Mesodermal cell (in vitro differentiated cells): ENCODE results near the gene LRRC19. TPM values are rescaled to one million over a fixed set of nuclear protein-coding genes. Genes with fewer than 3 reads are reported as not detected.

ENCODE experiments used
- H3K27ac ChIP-seq: 2 replicates; pipeline ENCODE4 v1.7.0; 2013; ENCODE audit warnings: mild to moderate bottlenecking, low read depth, low read length, moderate library complexity; ENCODE audit not compliant: severe bottlenecking
- H3K36me3 ChIP-seq: 2 replicates; pipeline ENCODE4 v1.7.1; 2013; ENCODE audit warnings: mild to moderate bottlenecking, low read length, moderate library complexity; ENCODE audit not compliant: control insufficient read depth, insufficient read depth
- H3K4me1 ChIP-seq: one replicate; pipeline ENCODE4 v1.7.1; 2013; ENCODE audit warnings: mild to moderate bottlenecking, low read length; ENCODE audit not compliant: insufficient read depth, control insufficient read depth, poor library complexity, severe bottlenecking
- H3K4me3 ChIP-seq: 2 replicates; pipeline ENCODE4 v1.7.0; 2013; ENCODE audit warnings: low read length, control low read depth, mild to moderate bottlenecking; ENCODE audit not compliant: insufficient read depth, poor library complexity, severe bottlenecking; ENCODE audit errors: extremely low read depth
- H3K9me3 ChIP-seq: 2 replicates; pipeline ENCODE4 v1.7.1; 2013; ENCODE audit warnings: mild to moderate bottlenecking, low read length, moderate library complexity; ENCODE audit not compliant: control insufficient read depth
- WGBS, 2 experiments: methylation state at CpG; one replicate each; pipeline ENCODE4 v1.1.5; 2013; ENCODE audit warnings: missing lambda C conversion rate in 2 of 2; ENCODE audit not compliant: insufficient coverage in 2 of 2; 5-methylcytosine and 5-hydroxymethylcytosine counted together
- polyA plus RNA-seq, 2 experiments: library from polyadenylated mRNA; stranded (reverse); fragments of 50-300 nt; gene quantifications; one replicate each; pipeline ENCODE4 v1.2.3, GENCODE V29; 2013

LRRC19 gene
- not detected for polyA plus RNA-seq (2013, experiment 1 of 2)
- polyA plus RNA-seq (2013, experiment 2 of 2): not detected

GRCh38 chr9:27005491-27005890, at the start of gene LRRC19:
Gene LRRC19 (minus strand): TSS chr9:27005672. CDS start chr9:26999694, 5,978 bp downstream.
- no peak within 1 kb of the TSS for H3K4me3 ChIP-seq
- H3K36me3 ChIP-seq: no peaks in the 10 kb centered on the region
- no peaks in the 10 kb centered on the region for H3K9me3 ChIP-seq
- H3K27ac ChIP-seq: no peak within 1 kb of the TSS
- WGBS, 2 experiments: 100% methylated on average over 1 of the region's 3 CpGs
- H3K4me1 ChIP-seq: no peaks in the 10 kb centered on the region

- Histone ChIP-seq H3K9me3 (no peaks in the 10 kb centered on the region), H3K27ac (no peak overlapping the region), H3K4me1 (peaks cover 8% of the 10 kb centered on the region), H3K36me3 (peaks cover 4% of the 10 kb centered on the region), H3K4me3 (no peak overlapping the region)
Observed at GRCh38 chr9:27054841-27055240, 49.4 kb upstream of the LRRC19 start.

GRCh38 chr9:27054125-27054524, 48.7 kb upstream of the LRRC19 start:
- Histone ChIP-seq H3K9me3 (no peaks in the 10 kb centered on the region), H3K4me3 (no peak overlapping the region), H3K36me3 (peaks cover 4% of the 10 kb centered on the region), H3K4me1 (peaks cover 8% of the 10 kb centered on the region), H3K27ac (no peak overlapping the region)
- 100% methylated on average over 1 of the region's 1 CpG; no CpG with 5 or more reads in 1 of the 2 experiments for WGBS, 2 experiments

- Histone ChIP-seq H3K27ac (peak overlapping the region; percentile 75), H3K9me3 (no peaks in the 10 kb centered on the region), H3K4me3 (no peak overlapping the region), H3K36me3 (peaks cover 7% of the 10 kb centered on the region), H3K4me1 (peaks cover 8% of the 10 kb centered on the region)
- WGBS, 2 experiments: 44 to 100% methylated on average over 1 to 2 of the region's 6 CpGs
Observed at GRCh38 chr9:27053369-27054022, 48.0 kb upstream of the LRRC19 start.

- peaks cover 7% of the 10 kb centered on the region for H3K36me3 ChIP-seq
- H3K4me1 ChIP-seq: no peaks in the 10 kb centered on the region
- no peak overlapping the region for H3K4me3 ChIP-seq
- no peak overlapping the region for H3K27ac ChIP-seq
- 98 to 100% methylated on average over 3 to 4 of the region's 4 CpGs for WGBS, 2 experiments
- H3K9me3 ChIP-seq: no peaks in the 10 kb centered on the region
Observed at GRCh38 chr9:27047136-27047535, 41.7 kb upstream of the LRRC19 start.

- WGBS, 2 experiments: 86 to 96% methylated on average over 2 of the region's 2 CpGs
- H3K4me1 ChIP-seq: no peaks in the 10 kb centered on the region
- no peak overlapping the region for H3K27ac ChIP-seq
Observed at GRCh38 chr9:27043176-27043575, 37.7 kb upstream of the LRRC19 start.

GRCh38 chr9:27042476-27042875, 37.0 kb upstream of the LRRC19 start:
- Histone ChIP-seq H3K27ac (no peak overlapping the region), H3K4me1 (no peaks in the 10 kb centered on the region), H3K4me3 (no peak overlapping the region), H3K36me3 (no peaks in the 10 kb centered on the region), H3K9me3 (no peaks in the 10 kb centered on the region)
- 83% methylated on average over 1 of the region's 1 CpG; no CpG with 5 or more reads in 1 of the 2 experiments for WGBS, 2 experiments

More at GRCh38 chr9:27043176-27043575, 37.7 kb upstream of the LRRC19 start:
- no peaks in the 10 kb centered on the region for H3K9me3 ChIP-seq
- H3K4me3 ChIP-seq: no peak overlapping the region
- H3K36me3 ChIP-seq: no peaks in the 10 kb centered on the region

- Histone ChIP-seq H3K4me1 (no peaks in the 10 kb centered on the region), H3K9me3 (no peaks in the 10 kb centered on the region), H3K27ac (no peak overlapping the region), H3K4me3 (no peak overlapping the region), H3K36me3 (no peaks in the 10 kb centered on the region)
Observed at GRCh38 chr9:27041746-27042145, 36.3 kb upstream of the LRRC19 start.

GRCh38 chr9:27037499-27037898, 32.0 kb upstream of the LRRC19 start:
- 100% methylated on average over 2 of the region's 2 CpGs for WGBS, 2 experiments

GRCh38 chr9:27033815-27034403, 28.4 kb upstream of the LRRC19 start:
- Histone ChIP-seq H3K9me3 (no peaks in the 10 kb centered on the region), H3K36me3 (no peaks in the 10 kb centered on the region), H3K4me1 (no peaks in the 10 kb centered on the region), H3K4me3 (no peak overlapping the region), H3K27ac (no peak overlapping the region)
- no CpG with 5 or more reads among the region's 4 CpGs for WGBS, 2 experiments

More at GRCh38 chr9:27037499-27037898, 32.0 kb upstream of the LRRC19 start:
- no peaks in the 10 kb centered on the region for H3K4me1 ChIP-seq
- H3K36me3 ChIP-seq: no peaks in the 10 kb centered on the region
- no peak overlapping the region for H3K4me3 ChIP-seq
- H3K27ac ChIP-seq: no peak overlapping the region
- H3K9me3 ChIP-seq: no peaks in the 10 kb centered on the region

- Histone ChIP-seq H3K4me1 (no peaks in the 10 kb centered on the region), H3K36me3 (peaks cover 2% of the 10 kb centered on the region), H3K27ac (no peak overlapping the region), H3K4me3 (no peak overlapping the region), H3K9me3 (no peaks in the 10 kb centered on the region)
- WGBS, 2 experiments: 40 to 74% methylated on average over 1 to 5 of the region's 7 CpGs
Observed at GRCh38 chr9:27029186-27029585, 23.7 kb upstream of the LRRC19 start.
